GM19023 (cell line): ENCODE results near the gene HSF4.

Source experiments
- ATAC-seq: cut with Tn5 transposase; IDR thresholded peaks from one replicate; pipeline ENCODE4 v1.9.1; 2021; ENCODE audit warnings: mild to moderate bottlenecking, moderate library complexity; ENCODE audit not compliant: unreplicated experiment

The HSF4 gene

GRCh38 chr16:67215706-67216105, 51.2 kb downstream of the HSF4 start:
- no peak for ATAC-seq

GRCh38 chr16:67216612-67217490, 52.3 kb downstream of the HSF4 start:
- no peak for ATAC-seq
